HCT116 (cell line): ENCODE measurements around the gene PIKFYVE. TPM values are rescaled to one million over a fixed set of nuclear protein-coding genes. Genes with fewer than 3 reads are reported as not detected.

ENCODE experiments used
- ATAC-seq: fragments of 200-7000 bp; cut with Tn5 transposase; 2 replicates; pipeline ENCODE4 v1.9.1; 2020; ENCODE audit warnings: mild to moderate bottlenecking, moderate library complexity
- BruUV-seq: library from RNA; stranded (reverse); fragments of 400-500 nt; replicated peaks from 2 replicates; lab custom pipeline; 2021; lab: Mats Ljungman, UMichigan
- CTCF ChIA-PET: fragments of 300-600 bp; sonication (Branson Sonifier 250); formaldehyde crosslinking; loops from one replicate; lab custom pipeline; 2021; ENCODE audit warnings: antibody characterized with exemption; lab: Charles Lee
- POLR2A ChIA-PET: fragments of 300-600, 350-600 bp; sonication (Branson Sonifier 250); formaldehyde crosslinking; loops from one replicate; lab custom pipeline; 2021; ENCODE audit warnings: antibody characterized with exemption; lab: Charles Lee
- RAD21 ChIA-PET, 2 experiments: fragments of 300-600 bp; sonication (Branson Sonifier 250); formaldehyde crosslinking; loops; one replicate each; lab custom pipeline; 2023; ENCODE audit warnings: low total read pairs in 2 of 2; ENCODE audit not compliant: uncharacterized antibody in 2 of 2, unreplicated experiment in 2 of 2, low non-redundant PET in 1 of 2; lab: Charles Lee
- DNase-seq: peaks from one replicate; pipeline ENCODE4 v3.0.0-alpha.2; 2010; ENCODE audit warnings: low read depth, low spot score
- H2AFZ ChIP-seq: fragments of 200-600 bp; shearing (Covaris generic), sonication (generic); 2 replicates; pipeline ENCODE4 v1.6.1; 2017; ENCODE audit warnings: low read depth, mixed run types, mixed read lengths, antibody characterized with exemption, low read length; ENCODE audit not compliant: poor library complexity, severe bottlenecking
- H3K27ac ChIP-seq: 2 replicates; pipeline ENCODE4 v1.5.1; 2012; ENCODE audit warnings: low read depth, low read length
- H3K27me3 ChIP-seq: fragments of 200-600 bp; sonication (generic); 2 replicates; pipeline ENCODE4 v1.6.1; 2016; ENCODE audit warnings: mixed run types, low read length, mixed read lengths; ENCODE audit not compliant: insufficient read depth
- H3K36me3 ChIP-seq, 2 experiments: fragments of 200-500 bp in 1 of 2; fragments of 200-600 bp in 1 of 2; sonication (Bioruptor generic) in 1 of 2; sonication (generic) in 1 of 2; 2 replicates each; pipeline versions ENCODE4 v1.5.1 to v1.6.1; 2014 to 2016; ENCODE audit warnings: low read length in 2 of 2, inconsistent platforms in 1 of 2, mixed read lengths in 1 of 2, mixed run types in 1 of 2; ENCODE audit not compliant: insufficient read depth in 2 of 2, control insufficient read depth in 1 of 2
- H3K4me1 ChIP-seq, 2 experiments: fragments of 200-600 bp in 1 of 2; sonication (generic) in 1 of 2; 2 replicates each; pipeline versions ENCODE4 v1.5.1 to v1.6.1; 2012 to 2017; ENCODE audit warnings: low read length in 2 of 2, inconsistent platforms in 1 of 2, mild to moderate bottlenecking in 1 of 2, mixed read lengths in 1 of 2, mixed run types in 1 of 2, moderate library complexity in 1 of 2; ENCODE audit not compliant: insufficient read depth in 2 of 2, control insufficient read depth in 1 of 2
- H3K4me2 ChIP-seq: fragments of 200-600 bp; sonication (generic); 2 replicates; pipeline ENCODE4 v1.6.1; 2017; ENCODE audit warnings: mixed run types, low read length, mixed read lengths
- H3K4me3 ChIP-seq, 2 experiments: fragments of 200-600 bp in 1 of 2; sonication (generic) in 1 of 2; replicated peaks in 1 of 2; 2 replicates each; pipeline ENCODE4 v1.5.1; 2011 to 2016; ENCODE audit warnings: low read length in 2 of 2, control low read depth in 1 of 2, low read depth in 1 of 2, mild to moderate bottlenecking in 1 of 2, mixed read lengths in 1 of 2, mixed run types in 1 of 2
- H3K79me2 ChIP-seq: fragments of 200-600 bp; sonication (generic); 2 replicates; pipeline ENCODE4 v1.6.1; 2017; ENCODE audit warnings: mild to moderate bottlenecking, mixed run types, low read length, moderate library complexity, mixed read lengths; ENCODE audit not compliant: insufficient read depth
- H3K9ac ChIP-seq: fragments of 200-600 bp; sonication (generic); 2 replicates; pipeline ENCODE4 v1.6.1; 2016; ENCODE audit warnings: low read length, mixed read lengths
- H3K9me2 ChIP-seq: fragments of 200-600 bp; sonication (generic), shearing (Covaris generic); 2 replicates; pipeline ENCODE4 v1.6.1; 2017; ENCODE audit warnings: mixed run types, mild to moderate bottlenecking, moderate library complexity; ENCODE audit not compliant: insufficient read depth
- H3K9me3 ChIP-seq, 2 experiments: fragments of 200-500 bp in 1 of 2; fragments of 200-600 bp in 1 of 2; sonication (Bioruptor generic) in 1 of 2; sonication (generic) in 1 of 2; 2 replicates each; pipeline ENCODE4 v1.6.1; 2014 to 2017; ENCODE audit warnings: low read length in 2 of 2, mixed read lengths in 2 of 2, inconsistent platforms in 1 of 2, low read depth in 1 of 2, mild to moderate bottlenecking in 1 of 2, mixed run types in 1 of 2, moderate library complexity in 1 of 2; ENCODE audit not compliant: control insufficient read depth in 1 of 2, insufficient read depth in 1 of 2
- H4K20me1 ChIP-seq: fragments of 200-600 bp; sonication (generic), shearing (Covaris generic); 2 replicates; pipeline ENCODE4 v1.6.1; 2017; ENCODE audit warnings: mixed run types, mild to moderate bottlenecking, moderate library complexity; ENCODE audit not compliant: insufficient read depth
- EGR1 ChIP-seq: IDR thresholded peaks from 2 replicates; pipeline ENCODE4 v1.6.1; 2012; ENCODE audit warnings: low read depth
- EZH2phosphoT487 ChIP-seq: fragments of 200-600 bp; IDR thresholded peaks from 2 replicates; pipeline ENCODE4 v1.6.1; 2018; ENCODE audit warnings: antibody characterized with exemption, borderline replicate concordance
- FOSL1 ChIP-seq: IDR thresholded peaks from 2 replicates; pipeline ENCODE4 v1.6.1; 2012; ENCODE audit warnings: low read depth
- POLR2A ChIP-seq: IDR thresholded peaks from 2 replicates; pipeline ENCODE4 v1.7.0; 2011; ENCODE audit warnings: borderline replicate concordance; ENCODE audit not compliant: insufficient read depth, insufficient read length; ENCODE audit errors: extremely low read depth
- POLR2AphosphoS5 ChIP-seq: IDR thresholded peaks from 2 replicates; pipeline ENCODE4 v1.6.1; 2011; ENCODE audit warnings: mild to moderate bottlenecking, low read depth, low read length, moderate library complexity
- SRF ChIP-seq: IDR thresholded peaks from 2 replicates; pipeline ENCODE4 v1.6.1; 2012; ENCODE audit warnings: low read depth
- TCF7L2 ChIP-seq: IDR thresholded peaks from 2 replicates; pipeline ENCODE4 v1.7.0; 2011; ENCODE audit warnings: borderline replicate concordance, inconsistent platforms; ENCODE audit not compliant: insufficient read depth, insufficient read length; ENCODE audit errors: extremely low read depth
- YY1 ChIP-seq: IDR thresholded peaks from 2 replicates; pipeline ENCODE4 v1.6.1; 2011; ENCODE audit warnings: low read length, low read depth, moderate library complexity, mild to moderate bottlenecking; ENCODE audit not compliant: insufficient replicate concordance; ENCODE audit errors: extremely low read depth
- ZFX ChIP-seq: fragments of 450-650 bp; IDR thresholded peaks from 2 replicates; pipeline ENCODE4 v1.6.1; 2017
- intact Hi-C: fragments of 100-400 bp; cut with micrococcal nuclease; formaldehyde crosslinking; loops from 2 replicates; pipeline ENCODE4 v1.10.0; 2022
- total RNA-seq: library from RNA; stranded (reverse); gene quantifications from one replicate; pipeline ENCODE4 v1.2.1, GENCODE V29; 2021; ENCODE audit not compliant: unreplicated experiment
- TF ChIP-seq, protein P1 (sequence below), 3 experiments: fragments of 200-600 bp in 1 of 3; sonication (generic) in 1 of 3; IDR thresholded peaks in 2 of 3; conservative IDR thresholded peaks in 1 of 3; 2 replicates each; pipeline ENCODE4 v1.5.1; 2012 to 2017; ENCODE audit warnings: low read depth in 2 of 3, low read length in 2 of 3, antibody characterized with exemption in 1 of 3, borderline replicate concordance in 1 of 3, control low read depth in 1 of 3, mild to moderate bottlenecking in 1 of 3, mixed read lengths in 1 of 3, mixed run types in 1 of 3, moderate library complexity in 1 of 3; ENCODE audit not compliant: insufficient read depth in 1 of 3

Gene PIKFYVE
- total RNA-seq, 1 experiment from 2014 or later = 21.8 TPM

GRCh38 chr2:208329485-208329884, 63.4 kb downstream of the PIKFYVE start:
- H2AFZ ChIP-seq = no peak overlapping the region
- DNase-seq = no peak
- H3K9me2 ChIP-seq = no peaks in the 10 kb centered on the region
- ChIA-PET CTCF (no interaction called here), POLR2A (no interaction called here), RAD21 (no interaction called here)
- H3K9me3 ChIP-seq = no peaks in the 10 kb centered on the region
- no peaks in the 10 kb centered on the region for H4K20me1 ChIP-seq
- H3K4me2 ChIP-seq = no peak overlapping the region
- no peak overlapping the region for H3K4me3 ChIP-seq
- H3K36me3 ChIP-seq = peaks cover 0 to 9% of the 10 kb centered on the region in 2 experiments; a peak in 3 of 4 replicates
- no peak for ATAC-seq
- TF ChIP-seq, protein P1, sequence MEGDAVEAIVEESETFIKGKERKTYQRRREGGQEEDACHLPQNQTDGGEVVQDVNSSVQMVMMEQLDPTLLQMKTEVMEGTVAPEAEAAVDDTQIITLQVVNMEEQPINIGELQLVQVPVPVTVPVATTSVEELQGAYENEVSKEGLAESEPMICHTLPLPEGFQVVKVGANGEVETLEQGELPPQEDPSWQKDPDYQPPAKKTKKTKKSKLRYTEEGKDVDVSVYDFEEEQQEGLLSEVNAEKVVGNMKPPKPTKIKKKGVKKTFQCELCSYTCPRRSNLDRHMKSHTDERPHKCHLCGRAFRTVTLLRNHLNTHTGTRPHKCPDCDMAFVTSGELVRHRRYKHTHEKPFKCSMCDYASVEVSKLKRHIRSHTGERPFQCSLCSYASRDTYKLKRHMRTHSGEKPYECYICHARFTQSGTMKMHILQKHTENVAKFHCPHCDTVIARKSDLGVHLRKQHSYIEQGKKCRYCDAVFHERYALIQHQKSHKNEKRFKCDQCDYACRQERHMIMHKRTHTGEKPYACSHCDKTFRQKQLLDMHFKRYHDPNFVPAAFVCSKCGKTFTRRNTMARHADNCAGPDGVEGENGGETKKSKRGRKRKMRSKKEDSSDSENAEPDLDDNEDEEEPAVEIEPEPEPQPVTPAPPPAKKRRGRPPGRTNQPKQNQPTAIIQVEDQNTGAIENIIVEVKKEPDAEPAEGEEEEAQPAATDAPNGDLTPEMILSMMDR (IDR thresholded peaks at IDR 0.05 in 2 of 3, conservative IDR thresholded peaks at IDR 0.05 in 1 of 3; ENCODE audit: borderline replicate concordance in 1 of 3, insufficient read depth in 1 of 3, low read depth in 2 of 3, low read length in 2 of 3) = no peak
- TF ChIP-seq ZFX = no peak
- no peaks in the 10 kb centered on the region for H3K79me2 ChIP-seq
- no peak overlapping the region for H3K27ac ChIP-seq
- BruUV-seq = no TSS peak
- no peaks in the 10 kb centered on the region for H3K4me1 ChIP-seq
- no peak overlapping the region for H3K9ac ChIP-seq
- intact Hi-C loops = no loop called here
- H3K27me3 ChIP-seq = no peaks in the 10 kb centered on the region

DNA sequence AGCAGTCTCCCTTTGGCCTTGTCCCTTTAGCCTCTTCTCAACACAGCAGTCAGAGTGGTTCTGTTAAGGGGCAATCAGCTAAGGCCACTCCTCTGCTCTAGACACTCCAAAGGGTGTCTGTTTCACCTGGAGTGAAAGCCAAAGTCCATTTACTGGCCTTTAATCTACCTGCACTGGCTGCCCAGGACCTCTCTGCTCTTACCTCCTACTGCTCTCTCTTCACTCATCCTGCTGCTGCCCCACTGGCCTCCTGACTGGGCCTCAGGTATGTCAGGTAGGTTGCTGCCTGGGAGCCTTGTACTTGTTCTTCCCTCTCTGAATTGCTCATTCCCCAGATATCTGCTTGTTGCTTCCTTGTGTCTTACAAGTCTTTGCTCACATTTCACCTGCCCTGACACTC, 68.2 kb downstream of the PIKFYVE start:
- H2AFZ ChIP-seq = no peak overlapping the region
- ATAC-seq (no peak), DNase-seq (no peak)
- RAD21 ChIA-PET = no interaction called here
- no peaks in the 10 kb centered on the region for H3K27me3 ChIP-seq
- H3K9ac ChIP-seq = no peak overlapping the region
- H4K20me1 ChIP-seq = no peaks in the 10 kb centered on the region
- BruUV-seq = no TSS peak
- no peaks in the 10 kb centered on the region for H3K4me1 ChIP-seq
- POLR2A ChIA-PET = no interaction called here
- no peak overlapping the region for H3K4me3 ChIP-seq
- H3K4me2 ChIP-seq = no peak overlapping the region
- H3K9me2 ChIP-seq = no peaks in the 10 kb centered on the region
- H3K9me3 ChIP-seq = no peaks in the 10 kb centered on the region
- no peak for TF ChIP-seq TCF7L2
- TF ChIP-seq EGR1 = no peak
- TF ChIP-seq SRF = no peak
- TF ChIP-seq POLR2AphosphoS5 = no peak
- TF ChIP-seq POLR2A = no peak
- TF ChIP-seq YY1 = no peak
- no peak for TF ChIP-seq EZH2phosphoT487
- no peak for TF ChIP-seq FOSL1
- H3K27ac ChIP-seq = no peak overlapping the region
- H3K79me2 ChIP-seq = no peaks in the 10 kb centered on the region
- H3K36me3 ChIP-seq = peaks cover 0 to 19% of the 10 kb centered on the region in 2 experiments; a peak in 2 of 4 replicates
- intact Hi-C loops = loop anchor here (10.0 kb wide), 1 partner anchor 229 kb away; no protein-coding TSS in a partner anchor
- CTCF ChIA-PET = no interaction called here
